Omental fat pad (tissue), 4 donors: ENCODE measurements around the gene TAOK3. TPM values are rescaled to one million over a fixed set of nuclear protein-coding genes. Genes with fewer than 3 reads are reported as not detected.

Source experiments
- ATAC-seq: fragments of 150-250 bp; one replicate; pipeline ENCODE4 v1.9.1; 2016; ENCODE audit warnings: mild to moderate bottlenecking, moderate library complexity; ENCODE audit not compliant: low FRiP score
- DNase-seq: peaks from one replicate; pipeline ENCODE4 v3.0.0-alpha.2; 2019; ENCODE audit warnings: low spot score
- total RNA-seq, 4 donors: library from RNA; depleted of rRNA; stranded (reverse); fragments of >200 nt; gene quantifications; one replicate each; pipeline ENCODE4 v1.1.0, GENCODE V29; 2016
- TF ChIP-seq, protein P1 (sequence below), 3 donors: fragments of 450-650 bp; IDR thresholded peaks; one replicate each; pipeline ENCODE4 v1.5.1; 2016 to 2017; ENCODE audit warnings: antibody characterized with exemption in 3 of 3, mild to moderate bottlenecking in 3 of 3, moderate library complexity in 2 of 3

Gene TAOK3
- total RNA-seq, 4 donors from 2014 or later = 35.5 to 47.4 (median 40.7) TPM

DNA sequence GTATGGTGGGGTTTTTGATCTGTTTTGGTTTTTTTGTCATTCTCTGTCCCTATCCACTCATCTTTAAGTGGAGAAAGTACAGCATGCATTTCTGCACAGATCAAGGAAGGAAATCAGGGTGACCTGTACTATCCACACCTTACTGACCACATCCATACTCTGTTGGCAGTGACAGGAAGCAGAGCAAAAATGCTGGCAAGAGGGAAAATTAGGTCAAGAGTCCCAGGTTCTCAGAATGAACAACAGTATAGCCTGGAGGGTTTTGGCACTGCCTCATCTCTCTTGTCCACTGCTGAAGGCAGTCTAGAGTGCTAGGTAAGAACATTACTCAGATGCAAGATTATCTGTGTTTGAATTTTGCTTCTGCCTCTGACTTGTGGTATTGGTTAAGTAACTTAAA, 70.7 kb downstream of the TAOK3 start:
- ATAC-seq (peak; percentile 47), DNase-seq (no peak)
- TF ChIP-seq, protein P1, sequence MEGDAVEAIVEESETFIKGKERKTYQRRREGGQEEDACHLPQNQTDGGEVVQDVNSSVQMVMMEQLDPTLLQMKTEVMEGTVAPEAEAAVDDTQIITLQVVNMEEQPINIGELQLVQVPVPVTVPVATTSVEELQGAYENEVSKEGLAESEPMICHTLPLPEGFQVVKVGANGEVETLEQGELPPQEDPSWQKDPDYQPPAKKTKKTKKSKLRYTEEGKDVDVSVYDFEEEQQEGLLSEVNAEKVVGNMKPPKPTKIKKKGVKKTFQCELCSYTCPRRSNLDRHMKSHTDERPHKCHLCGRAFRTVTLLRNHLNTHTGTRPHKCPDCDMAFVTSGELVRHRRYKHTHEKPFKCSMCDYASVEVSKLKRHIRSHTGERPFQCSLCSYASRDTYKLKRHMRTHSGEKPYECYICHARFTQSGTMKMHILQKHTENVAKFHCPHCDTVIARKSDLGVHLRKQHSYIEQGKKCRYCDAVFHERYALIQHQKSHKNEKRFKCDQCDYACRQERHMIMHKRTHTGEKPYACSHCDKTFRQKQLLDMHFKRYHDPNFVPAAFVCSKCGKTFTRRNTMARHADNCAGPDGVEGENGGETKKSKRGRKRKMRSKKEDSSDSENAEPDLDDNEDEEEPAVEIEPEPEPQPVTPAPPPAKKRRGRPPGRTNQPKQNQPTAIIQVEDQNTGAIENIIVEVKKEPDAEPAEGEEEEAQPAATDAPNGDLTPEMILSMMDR (IDR thresholded peaks at IDR 0.05) = no peak

DNA sequence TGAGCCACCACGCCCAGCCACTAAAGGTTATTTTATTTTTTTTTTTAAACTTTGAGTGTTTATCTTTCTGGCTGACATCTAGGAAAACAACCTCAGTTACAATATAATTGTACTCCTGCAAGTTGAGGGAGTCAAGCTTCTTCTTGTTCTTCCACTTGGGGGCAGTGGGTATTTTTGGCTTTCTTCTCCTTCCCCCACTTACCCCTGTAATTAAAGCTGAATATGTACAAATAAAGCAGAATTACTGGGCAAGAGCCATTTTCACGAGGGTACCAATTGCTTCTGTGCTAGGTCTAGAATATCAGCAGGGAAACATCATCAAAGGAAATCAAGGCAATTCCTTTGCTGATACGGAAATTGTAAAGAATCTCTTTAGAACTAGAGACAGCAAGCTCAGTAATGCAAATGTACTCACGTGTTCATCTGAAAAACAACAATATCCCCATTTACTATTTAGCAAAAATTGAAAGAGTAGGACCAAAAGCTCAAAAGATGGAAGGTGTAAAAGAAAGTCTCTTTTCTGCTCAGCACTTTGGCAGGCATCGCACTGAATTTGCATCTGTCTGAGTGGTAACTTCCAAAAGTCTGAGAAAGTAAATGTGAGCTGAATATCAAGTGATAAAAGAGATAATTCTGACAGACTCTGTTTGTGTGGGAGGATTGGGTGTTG, 72.8 kb downstream of the TAOK3 start:
- DNase-seq = no peak
- no peak for ATAC-seq
- TF ChIP-seq, protein P1 (IDR thresholded peaks at IDR 0.05) = no peak

DNA sequence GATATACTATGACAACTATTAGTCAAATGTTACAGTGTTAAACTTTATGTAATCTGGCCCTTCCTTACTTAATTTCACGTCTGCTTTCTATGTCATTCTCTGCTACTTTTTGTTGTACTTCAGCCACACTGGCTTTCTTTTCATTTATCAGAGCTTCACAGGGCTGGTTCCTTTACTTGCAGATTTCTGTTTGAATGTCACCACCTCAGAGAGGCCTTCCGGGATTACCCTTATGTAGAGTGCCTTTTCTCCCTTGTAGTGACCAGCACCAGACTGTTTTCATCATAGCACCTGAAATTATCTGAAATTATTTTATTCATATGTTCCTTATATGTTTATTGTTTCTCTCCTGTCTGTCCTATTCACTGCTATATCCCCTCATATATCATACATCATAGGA, 75.4 kb downstream of the TAOK3 start:
- no peak for ATAC-seq
- TF ChIP-seq, protein P1 (IDR thresholded peaks at IDR 0.05) = no peak
- DNase-seq = no peak

DNA sequence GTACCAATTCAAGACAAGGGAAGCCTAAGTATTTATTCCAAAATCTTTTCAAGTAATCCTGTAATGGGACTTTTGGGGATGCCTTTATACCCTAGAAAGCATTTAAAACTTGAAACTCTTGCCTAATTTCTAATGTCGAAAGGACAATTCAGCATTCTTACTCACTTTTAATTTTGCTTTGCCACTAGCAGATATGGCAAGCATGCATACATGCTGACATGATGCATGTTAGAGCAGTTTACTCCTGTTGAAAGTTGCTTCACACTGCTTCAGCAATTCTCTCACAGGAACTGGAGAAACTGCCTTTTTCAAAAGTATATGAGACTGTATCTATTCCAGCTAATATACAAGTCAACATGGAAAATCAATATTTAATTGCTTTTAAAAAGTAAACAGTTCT, 79.9 kb downstream of the TAOK3 start:
- ATAC-seq (no peak), DNase-seq (no peak)
- TF ChIP-seq, protein P1 (IDR thresholded peaks at IDR 0.05) = no peak

DNA sequence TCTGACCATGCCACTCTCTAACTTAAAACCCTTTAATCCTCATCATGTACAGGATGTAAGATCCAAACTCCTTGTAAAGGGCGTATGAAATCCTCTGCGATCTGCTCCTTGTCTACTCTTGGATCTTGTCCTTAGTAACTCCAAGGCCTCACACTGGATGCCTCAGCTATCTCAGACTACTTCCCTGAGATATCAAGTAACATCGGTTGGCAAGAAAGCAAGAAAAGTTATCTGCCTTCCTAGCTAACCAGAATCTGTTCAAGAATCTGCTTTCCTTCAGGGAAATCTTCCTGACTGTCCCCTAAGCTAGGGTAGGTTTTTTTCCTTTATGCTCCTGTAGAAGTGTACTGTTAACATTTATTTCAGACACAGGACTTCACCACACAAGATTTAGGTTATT, 82.6 kb downstream of the TAOK3 start:
- no peak for ATAC-seq
- DNase-seq = no peak
- TF ChIP-seq, protein P1 (IDR thresholded peaks at IDR 0.05) = no peak

DNA sequence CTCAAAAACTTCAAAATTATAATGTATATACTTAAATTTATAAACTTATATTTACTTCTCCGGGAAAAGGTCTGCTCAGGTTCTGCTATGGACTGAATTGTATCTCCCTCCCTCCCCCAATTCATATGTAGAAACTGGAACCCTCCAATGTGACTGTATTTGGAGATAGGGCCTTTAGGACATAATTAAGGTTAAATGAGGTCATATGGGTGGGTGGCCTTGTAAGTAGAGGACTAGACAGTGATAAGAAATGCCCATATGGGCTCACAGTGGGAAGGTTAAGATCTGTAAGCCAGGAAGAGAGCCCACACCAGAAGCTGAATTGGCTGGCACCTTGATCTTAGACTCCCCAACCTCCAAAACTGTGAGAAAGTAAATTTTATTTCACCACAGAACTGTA, 84.5 kb downstream of the TAOK3 start:
- TF ChIP-seq, protein P1 (IDR thresholded peaks at IDR 0.05) = no peak
- DNase-seq (no peak), ATAC-seq (no peak)

DNA sequence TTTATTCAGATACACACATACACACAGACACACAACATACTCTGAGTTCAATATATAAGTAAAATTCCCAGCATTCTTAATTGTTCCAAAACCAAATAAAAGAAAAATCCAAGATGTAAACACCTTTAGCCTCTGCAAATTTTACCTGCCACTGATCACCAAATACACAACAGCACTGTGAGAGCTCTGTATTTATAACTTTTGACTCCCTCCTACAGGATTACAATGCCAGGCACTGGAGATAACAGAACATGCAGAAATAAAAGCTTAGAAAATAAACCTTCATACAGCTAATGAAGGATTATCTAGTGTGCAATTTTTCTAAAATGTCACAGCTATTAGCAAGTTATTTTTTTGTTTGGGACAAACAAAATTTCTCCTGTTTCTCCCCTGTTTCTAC, 85.0 kb downstream of the TAOK3 start:
- no peak for DNase-seq
- no peak for ATAC-seq
- TF ChIP-seq, protein P1 (IDR thresholded peaks at IDR 0.05) = no peak
